WTC11 (cell line): ENCODE measurements around the gene TMEM62. TPM values are rescaled to one million over a fixed set of nuclear protein-coding genes. Genes with fewer than 3 reads are reported as not detected.

Experiments used
- ATAC-seq: fragments of 200-7000 bp; cut with Tn5 transposase; 2 replicates; pipeline ENCODE4 v1.10.0; 2021; ENCODE audit warnings: mild to moderate bottlenecking, moderate library complexity
- CTCF ChIA-PET: fragments of 300-600 bp; sonication (Branson Sonifier 250); formaldehyde crosslinking; loops from one replicate; lab custom pipeline; 2021; ENCODE audit warnings: antibody characterized with exemption; lab: Charles Lee
- POLR2A ChIA-PET: fragments of 350-600 bp; sonication (Branson Sonifier 250); formaldehyde crosslinking; loops from one replicate; lab custom pipeline; 2021; ENCODE audit warnings: antibody characterized with exemption; lab: Charles Lee
- DNase-seq: peaks from one replicate; pipeline ENCODE4 v3.0.0; 2021; ENCODE audit warnings: low spot score
- H3K27ac Mint-ChIP-seq: 2 replicates; pipeline ENCODE4 v1.8.0; 2021; ENCODE audit warnings: mixed read lengths
- H3K27me3 Mint-ChIP-seq: 2 replicates; pipeline ENCODE4 v1.8.0; 2021; ENCODE audit warnings: low read depth, mild to moderate bottlenecking, moderate library complexity, mixed read lengths
- H3K36me3 Mint-ChIP-seq: 2 replicates; pipeline ENCODE4 v1.8.0; 2021; ENCODE audit warnings: mixed read lengths
- H3K4me1 Mint-ChIP-seq: 2 replicates; pipeline ENCODE4 v1.8.0; 2022; ENCODE audit warnings: mixed read lengths
- H3K4me3 Mint-ChIP-seq: 2 replicates; pipeline ENCODE4 v1.8.0; 2021; ENCODE audit warnings: mild to moderate bottlenecking, moderate library complexity, mixed read lengths
- H3K9me3 Mint-ChIP-seq: 2 replicates; pipeline ENCODE4 v1.8.0; 2021; ENCODE audit warnings: mixed read lengths
- AFF4 ChIP-seq: sonication (generic); formaldehyde crosslinking; IDR thresholded peaks from 2 replicates; pipeline ENCODE4 v1.8.1; 2023; ENCODE audit warnings: mild to moderate bottlenecking, missing genetic modification reagents, borderline replicate concordance
- ARID4B ChIP-seq: sonication (generic); formaldehyde crosslinking; IDR thresholded peaks from 2 replicates; pipeline ENCODE4 v1.8.0; 2023; ENCODE audit warnings: missing genetic modification reagents, mild to moderate bottlenecking, borderline replicate concordance
- ATF1 ChIP-seq: sonication (generic); formaldehyde crosslinking; IDR thresholded peaks from 2 replicates; pipeline ENCODE4 v1.8.1; 2023; ENCODE audit warnings: mild to moderate bottlenecking, moderate library complexity, missing genetic modification reagents
- ATF6 ChIP-seq: sonication (generic); formaldehyde crosslinking; IDR thresholded peaks from 2 replicates; pipeline ENCODE4 v1.8.1; 2023; ENCODE audit warnings: mild to moderate bottlenecking, missing genetic modification reagents
- CTCF ChIP-seq: fragments of 200-600 bp; IDR thresholded peaks from 2 replicates; pipeline ENCODE4 v1.8.0; 2022; ENCODE audit warnings: antibody characterized with exemption
- EMX1 ChIP-seq: fragments of 250-450 bp; sonication (Bioruptor Pico); IDR thresholded peaks from 2 replicates; pipeline ENCODE4 v1.8.0; 2021; ENCODE audit warnings: mild to moderate bottlenecking
- FOXJ3 ChIP-seq: sonication (generic); formaldehyde crosslinking; IDR thresholded peaks from 2 replicates; pipeline ENCODE4 v1.9.0; 2021; ENCODE audit warnings: missing genetic modification reagents, mild to moderate bottlenecking, borderline replicate concordance
- FOXK1 ChIP-seq: sonication (generic); formaldehyde crosslinking; IDR thresholded peaks from 2 replicates; pipeline ENCODE4 v1.8.0; 2022; ENCODE audit warnings: mild to moderate bottlenecking, moderate library complexity, missing genetic modification reagents
- GRHL2 ChIP-seq: fragments of 250-450 bp; sonication (Bioruptor Pico); IDR thresholded peaks from 2 replicates; pipeline ENCODE4 v1.8.0; 2022; ENCODE audit warnings: mild to moderate bottlenecking, moderate library complexity; ENCODE audit not compliant: insufficient replicate concordance, severe bottlenecking
- HMGXB4 ChIP-seq: sonication (generic); formaldehyde crosslinking; IDR thresholded peaks from 2 replicates; pipeline ENCODE4 v1.8.1; 2023; ENCODE audit warnings: mild to moderate bottlenecking, moderate library complexity, missing genetic modification reagents
- IRF2 ChIP-seq: sonication (generic); formaldehyde crosslinking; IDR thresholded peaks from 2 replicates; pipeline ENCODE4 v1.8.0; 2022; ENCODE audit warnings: low read depth, missing genetic modification reagents, borderline replicate concordance
- JUN ChIP-seq: sonication (generic); formaldehyde crosslinking; IDR thresholded peaks from 2 replicates; pipeline ENCODE4 v1.8.0; 2023; ENCODE audit warnings: mild to moderate bottlenecking, missing genetic modification reagents
- NR1H2 ChIP-seq: sonication (generic); formaldehyde crosslinking; IDR thresholded peaks from 2 replicates; pipeline ENCODE4 v1.9.0; 2021; ENCODE audit warnings: mild to moderate bottlenecking, moderate library complexity, missing genetic modification reagents
- RORB ChIP-seq: fragments of 250-450 bp; sonication (Bioruptor Pico); IDR thresholded peaks from 2 replicates; pipeline ENCODE4 v1.9.0; 2021; ENCODE audit warnings: mild to moderate bottlenecking
- ZNF317 ChIP-seq: sonication (generic); formaldehyde crosslinking; IDR thresholded peaks from 2 replicates; pipeline ENCODE4 v1.8.1; 2023; ENCODE audit warnings: low read depth, mild to moderate bottlenecking, moderate library complexity, missing genetic modification reagents, borderline replicate concordance
- ZNF532 ChIP-seq: fragments of 250-450 bp; sonication (Bioruptor Pico); IDR thresholded peaks from 2 replicates; pipeline ENCODE4 v1.9.0; 2021; ENCODE audit warnings: mild to moderate bottlenecking, borderline replicate concordance
- total RNA-seq: library from RNA; stranded (reverse); gene quantifications from 3 replicates; pipeline ENCODE4 v1.2.3, GENCODE V29; 2021

TMEM62 gene
- total RNA-seq, 1 experiment from 2014 or later = 5.6 TPM

- no peak overlapping the region for H3K4me3 Mint-ChIP-seq
- no peak overlapping the region for H3K27ac Mint-ChIP-seq
- ATAC-seq (no peak), DNase-seq (no peak)
- peaks cover under 1% of the 10 kb centered on the region for H3K4me1 Mint-ChIP-seq
- ChIA-PET POLR2A (no interaction called here), CTCF (no interaction called here)
- H3K36me3 Mint-ChIP-seq = peaks cover 28% of the 10 kb centered on the region
- H3K9me3 Mint-ChIP-seq = no peaks in the 10 kb centered on the region
- TF ChIP-seq ATF6 (CRISPR knock-in tag) (no peak), FOXJ3 (CRISPR knock-in tag) (no peak), HMGXB4 (CRISPR knock-in tag) (no peak), RORB (CRISPR knock-in tag) (no peak), GRHL2 (no peak), AFF4 (CRISPR knock-in tag) (no peak), ZNF317 (CRISPR knock-in tag) (no peak), IRF2 (CRISPR knock-in tag) (no peak), EMX1 (CRISPR knock-in tag) (no peak), JUN (CRISPR knock-in tag) (no peak), FOXK1 (no peak), ZNF532 (CRISPR knock-in tag) (no peak)
- H3K27me3 Mint-ChIP-seq = no peaks in the 10 kb centered on the region
These were observed 34.1 kb upstream of the TMEM62 start for GRCh38 chr15:43099105-43099845.

- ChIA-PET CTCF (no interaction called here), POLR2A (interaction anchor here (1.0 kb wide), 1 partner anchor 9 kb away, joined by 5 read pairs; no protein-coding TSS in a partner anchor)
- DNase-seq = no peak
- Mint-ChIP-seq H3K4me1 (peaks cover 7% of the 10 kb centered on the region), H3K27ac (no peak overlapping the region; the same call in 1 of the 2 replicates), H3K36me3 (peaks cover 28% of the 10 kb centered on the region), H3K4me3 (no peak overlapping the region), H3K27me3 (no peaks in the 10 kb centered on the region), H3K9me3 (no peaks in the 10 kb centered on the region)
- ATAC-seq = no peak
- TF ChIP-seq CTCF (no peak), NR1H2 (no peak), ATF1 (no peak), ARID4B (CRISPR knock-in tag) (no peak)
These were observed 32.4 kb upstream of the TMEM62 start for GRCh38 chr15:43100971-43101370.
